Activated CD4-positive, alpha-beta T cell treated with anti-CD3 and anti-CD28 coated beads, Interleukin-2, amount 10 ng/mL, durations not matched to agents 24 days and 14 days (primary cell): Measurements from ENCODE around the gene ST14. TPM values are rescaled to one million over a fixed set of nuclear protein-coding genes. Genes with fewer than 3 reads are reported as not detected.

Experiments
- DNase-seq: peaks from one replicate; pipeline ENCODE4 v3.0.0; 2022
- H3K27ac Mint-ChIP-seq: one replicate; pipeline ENCODE4 v1.8.0; 2022; ENCODE audit warnings: mild to moderate bottlenecking, mixed read lengths
- H3K27me3 Mint-ChIP-seq: one replicate; pipeline ENCODE4 v1.8.0; 2022; ENCODE audit warnings: mixed read lengths
- H3K36me3 Mint-ChIP-seq: one replicate; pipeline ENCODE4 v1.8.0; 2022; ENCODE audit warnings: low read depth, mild to moderate bottlenecking, mixed read lengths
- H3K4me1 Mint-ChIP-seq: one replicate; pipeline ENCODE4 v1.8.0; 2021; ENCODE audit warnings: mixed read lengths
- H3K4me3 Mint-ChIP-seq: one replicate; pipeline ENCODE4 v1.8.0; 2022; ENCODE audit warnings: mild to moderate bottlenecking, moderate library complexity, mixed read lengths
- H3K9me3 Mint-ChIP-seq: one replicate; pipeline ENCODE4 v1.8.0; 2021; ENCODE audit warnings: mixed read lengths
- intact Hi-C: fragments of 100-400 bp; cut with micrococcal nuclease; formaldehyde crosslinking; loops from one replicate; pipeline ENCODE4 v1.15.1; 2023
- total RNA-seq: library from RNA; stranded (reverse); gene quantifications from 2 replicates; pipeline ENCODE4 v1.2.3, GENCODE V29; 2022

ST14 gene
- total RNA-seq, 1 donor from 2014 or later = not detected

GRCh38 chr11:130124096-130124495 lies 35.5 kb upstream of the ST14 start:
- DNase-seq = no peak
- no peak overlapping the region for H3K4me3 Mint-ChIP-seq

GRCh38 chr11:130125638-130126037 lies 33.9 kb upstream of the ST14 start:
- peaks cover 30% of the 10 kb centered on the region for H3K36me3 Mint-ChIP-seq
- H3K27me3 Mint-ChIP-seq = peaks cover 1% of the 10 kb centered on the region
- DNase-seq = no peak
- H3K27ac Mint-ChIP-seq = no peak overlapping the region
- no peaks in the 10 kb centered on the region for H3K9me3 Mint-ChIP-seq
- intact Hi-C loops = no loop called here
- no peak overlapping the region for H3K4me3 Mint-ChIP-seq
- H3K4me1 Mint-ChIP-seq = peaks cover 11% of the 10 kb centered on the region

More at GRCh38 chr11:130124096-130124495, 35.5 kb upstream of the ST14 start:
- Mint-ChIP-seq H3K27ac (no peak overlapping the region), H3K36me3 (peaks cover 25% of the 10 kb centered on the region), H3K9me3 (no peaks in the 10 kb centered on the region), H3K4me1 (peaks cover 15% of the 10 kb centered on the region), H3K27me3 (peaks cover 13% of the 10 kb centered on the region)
- intact Hi-C loops = loop anchor here (5.0 kb wide), 2 partner anchors 52 to 122 kb away; partner anchors contain the start of gene PRDM10

GRCh38 chr11:130126516-130126915 lies 33.1 kb upstream of the ST14 start:
- Mint-ChIP-seq H3K27ac (no peak overlapping the region), H3K4me3 (no peak overlapping the region), H3K4me1 (peaks cover 10% of the 10 kb centered on the region), H3K9me3 (no peaks in the 10 kb centered on the region), H3K36me3 (peaks cover 31% of the 10 kb centered on the region), H3K27me3 (no peaks in the 10 kb centered on the region)
- intact Hi-C loops = no loop called here
- no peak for DNase-seq

GRCh38 chr11:130127509-130127908 lies 32.1 kb upstream of the ST14 start:
- no peaks in the 10 kb centered on the region for H3K9me3 Mint-ChIP-seq
- H3K27ac Mint-ChIP-seq = no peak overlapping the region
- no peak overlapping the region for H3K4me3 Mint-ChIP-seq
- no peak for DNase-seq
- H3K27me3 Mint-ChIP-seq = no peaks in the 10 kb centered on the region
- H3K36me3 Mint-ChIP-seq = peaks cover 25% of the 10 kb centered on the region
- H3K4me1 Mint-ChIP-seq = peaks cover under 1% of the 10 kb centered on the region
- intact Hi-C loops = no loop called here

GRCh38 chr11:130128626-130129025 lies 31.0 kb upstream of the ST14 start:
- H3K4me3 Mint-ChIP-seq = no peak overlapping the region
- H3K36me3 Mint-ChIP-seq = peaks cover 14% of the 10 kb centered on the region
- H3K27ac Mint-ChIP-seq = no peak overlapping the region
- no peak for DNase-seq
- intact Hi-C loops = no loop called here
- H3K9me3 Mint-ChIP-seq = no peaks in the 10 kb centered on the region
- H3K27me3 Mint-ChIP-seq = no peaks in the 10 kb centered on the region
- H3K4me1 Mint-ChIP-seq = no peaks in the 10 kb centered on the region

GRCh38 chr11:130129922-130130321 lies 29.7 kb upstream of the ST14 start:
- Mint-ChIP-seq H3K9me3 (no peaks in the 10 kb centered on the region), H3K4me1 (no peaks in the 10 kb centered on the region), H3K27me3 (no peaks in the 10 kb centered on the region), H3K36me3 (peaks cover 11% of the 10 kb centered on the region), H3K4me3 (no peak overlapping the region), H3K27ac (no peak overlapping the region)
- DNase-seq = no peak
- intact Hi-C loops = loop anchor here (5.0 kb wide), 2 partner anchors 343 to 363 kb away; no protein-coding TSS in a partner anchor

- Mint-ChIP-seq H3K27ac (no peak overlapping the region), H3K27me3 (no peaks in the 10 kb centered on the region), H3K36me3 (peaks cover 11% of the 10 kb centered on the region)
Measured at GRCh38 chr11:130131961-130132850, 27.4 kb upstream of the ST14 start.

GRCh38 chr11:130133716-130134115 lies 25.9 kb upstream of the ST14 start:
- H3K27me3 Mint-ChIP-seq = no peaks in the 10 kb centered on the region
- no peak overlapping the region for H3K27ac Mint-ChIP-seq
- H3K9me3 Mint-ChIP-seq = no peaks in the 10 kb centered on the region
- no peak for DNase-seq
- intact Hi-C loops = loop anchor here (5.0 kb wide), 2 partner anchors 346 to 366 kb away; no protein-coding TSS in a partner anchor
- no peak overlapping the region for H3K4me3 Mint-ChIP-seq
- H3K36me3 Mint-ChIP-seq = peaks cover 14% of the 10 kb centered on the region
- peaks cover 2% of the 10 kb centered on the region for H3K4me1 Mint-ChIP-seq

More at GRCh38 chr11:130131961-130132850, 27.4 kb upstream of the ST14 start:
- peak; percentile 88 for DNase-seq
- no peaks in the 10 kb centered on the region for H3K4me1 Mint-ChIP-seq
- H3K4me3 Mint-ChIP-seq = no peak overlapping the region
- no peaks in the 10 kb centered on the region for H3K9me3 Mint-ChIP-seq
- intact Hi-C loops = loop anchor here (1.0 to 5.0 kb wide), 3 partner anchors 209 to 365 kb away; no protein-coding TSS in a partner anchor

- peaks cover 6% of the 10 kb centered on the region for H3K36me3 Mint-ChIP-seq
- H3K27me3 Mint-ChIP-seq = no peaks in the 10 kb centered on the region
- H3K4me1 Mint-ChIP-seq = peaks cover 2% of the 10 kb centered on the region
- no peak overlapping the region for H3K4me3 Mint-ChIP-seq
- intact Hi-C loops = no loop called here
- no peak for DNase-seq
- H3K27ac Mint-ChIP-seq = no peak overlapping the region
- H3K9me3 Mint-ChIP-seq = no peaks in the 10 kb centered on the region
Measured at GRCh38 chr11:130136107-130136506, 23.5 kb upstream of the ST14 start.

GRCh38 chr11:130137999-130138398 lies 21.6 kb upstream of the ST14 start:
- no peaks in the 10 kb centered on the region for H3K27me3 Mint-ChIP-seq
- peaks cover 6% of the 10 kb centered on the region for H3K36me3 Mint-ChIP-seq
- H3K4me1 Mint-ChIP-seq = peaks cover 2% of the 10 kb centered on the region
- no peak overlapping the region for H3K4me3 Mint-ChIP-seq
- no peak for DNase-seq
- H3K27ac Mint-ChIP-seq = no peak overlapping the region
- H3K9me3 Mint-ChIP-seq = no peaks in the 10 kb centered on the region
- intact Hi-C loops = no loop called here

- Mint-ChIP-seq H3K9me3 (no peaks in the 10 kb centered on the region), H3K27ac (no peak overlapping the region), H3K4me3 (no peak overlapping the region), H3K36me3 (peaks cover 6% of the 10 kb centered on the region), H3K27me3 (no peaks in the 10 kb centered on the region), H3K4me1 (peaks cover 2% of the 10 kb centered on the region)
- intact Hi-C loops = no loop called here
- no peak for DNase-seq
Measured at GRCh38 chr11:130139401-130139800, 20.2 kb upstream of the ST14 start.

GRCh38 chr11:130141561-130142341 lies 17.8 kb upstream of the ST14 start:
- no peak overlapping the region for H3K4me3 Mint-ChIP-seq

GRCh38 chr11:130144141-130144540 lies 15.4 kb upstream of the ST14 start:
- Mint-ChIP-seq H3K27me3 (no peaks in the 10 kb centered on the region), H3K4me1 (peaks cover 6% of the 10 kb centered on the region), H3K27ac (no peak overlapping the region), H3K36me3 (no peaks in the 10 kb centered on the region), H3K9me3 (no peaks in the 10 kb centered on the region), H3K4me3 (no peak overlapping the region)
- intact Hi-C loops = no loop called here
- DNase-seq = no peak

More at GRCh38 chr11:130141561-130142341, 17.8 kb upstream of the ST14 start:
- Mint-ChIP-seq H3K27ac (no peak overlapping the region), H3K27me3 (no peaks in the 10 kb centered on the region), H3K4me1 (peaks cover 6% of the 10 kb centered on the region), H3K9me3 (no peaks in the 10 kb centered on the region), H3K36me3 (peaks cover 3% of the 10 kb centered on the region)
- intact Hi-C loops = no loop called here
- no peak for DNase-seq

GRCh38 chr11:130144861-130145281 lies 14.7 kb upstream of the ST14 start:
- DNase-seq = no peak
- H3K36me3 Mint-ChIP-seq = no peaks in the 10 kb centered on the region

More at GRCh38 chr11:130144861-130145281, 14.7 kb upstream of the ST14 start:
- Mint-ChIP-seq H3K4me1 (peaks cover 6% of the 10 kb centered on the region), H3K27me3 (no peaks in the 10 kb centered on the region), H3K9me3 (no peaks in the 10 kb centered on the region), H3K4me3 (no peak overlapping the region), H3K27ac (no peak overlapping the region)
- intact Hi-C loops = no loop called here
